GM19099 (cell line): Measurements from ENCODE around the gene THEMIS2.

ENCODE experiments used
- POLR2A ChIP-seq: IDR thresholded peaks from 3 replicates; pipeline ENCODE4 v1.6.1; 2011; ENCODE audit warnings: low read depth; ENCODE audit not compliant: insufficient read length; ENCODE audit errors: extremely low read depth

THEMIS2 gene

DNA sequence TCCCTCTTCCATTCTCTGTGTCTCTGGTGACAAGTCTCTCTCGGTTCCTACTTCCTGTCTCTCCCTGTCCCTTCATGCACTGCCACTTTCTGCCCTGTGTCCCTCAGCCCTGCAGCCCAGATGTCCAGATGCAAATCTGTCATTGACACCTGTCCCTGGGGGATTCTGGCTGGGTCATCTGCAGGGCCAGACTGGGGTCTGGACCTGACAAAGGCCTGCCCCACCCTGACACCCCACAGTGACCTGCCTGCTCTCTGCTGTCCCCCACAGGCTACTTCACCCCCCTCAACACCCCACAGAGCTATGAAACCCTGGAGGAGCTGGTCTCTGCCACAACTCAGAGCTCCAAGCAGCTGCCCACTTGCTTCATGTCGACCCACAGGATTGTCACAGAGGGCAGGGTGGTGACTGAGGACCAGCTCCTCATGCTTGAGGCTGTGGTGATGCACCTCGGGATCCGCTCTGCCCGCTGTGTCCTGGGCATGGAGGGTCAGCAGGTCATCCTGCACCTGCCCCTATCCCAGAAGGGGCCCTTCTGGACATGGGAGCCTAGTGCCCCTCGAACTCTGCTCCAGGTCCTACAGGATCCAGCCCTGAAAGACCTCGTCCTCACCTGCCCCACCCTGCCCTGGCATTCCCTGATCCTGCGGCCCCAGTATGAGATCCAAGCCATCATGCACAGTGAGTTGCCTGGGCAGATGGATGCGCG lies 7.2 kb downstream of the THEMIS2 start:
- no peak for TF ChIP-seq POLR2A

DNA sequence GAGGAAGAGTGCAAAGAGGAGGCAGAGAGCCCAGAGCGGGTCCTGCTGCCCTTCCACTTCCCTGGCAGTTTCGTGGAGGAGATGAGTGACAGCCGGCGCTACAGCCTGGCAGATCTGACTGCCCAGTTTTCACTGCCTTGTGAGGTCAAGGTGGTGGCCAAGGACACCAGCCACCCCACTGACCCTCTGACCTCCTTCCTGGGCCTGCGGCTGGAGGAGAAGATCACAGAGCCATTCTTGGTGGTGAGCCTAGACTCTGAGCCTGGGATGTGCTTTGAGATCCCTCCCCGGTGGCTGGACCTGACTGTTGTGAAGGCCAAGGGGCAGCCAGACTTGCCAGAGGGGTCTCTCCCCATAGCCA lies 10.2 kb downstream of the THEMIS2 start:
- no peak for TF ChIP-seq POLR2A

DNA sequence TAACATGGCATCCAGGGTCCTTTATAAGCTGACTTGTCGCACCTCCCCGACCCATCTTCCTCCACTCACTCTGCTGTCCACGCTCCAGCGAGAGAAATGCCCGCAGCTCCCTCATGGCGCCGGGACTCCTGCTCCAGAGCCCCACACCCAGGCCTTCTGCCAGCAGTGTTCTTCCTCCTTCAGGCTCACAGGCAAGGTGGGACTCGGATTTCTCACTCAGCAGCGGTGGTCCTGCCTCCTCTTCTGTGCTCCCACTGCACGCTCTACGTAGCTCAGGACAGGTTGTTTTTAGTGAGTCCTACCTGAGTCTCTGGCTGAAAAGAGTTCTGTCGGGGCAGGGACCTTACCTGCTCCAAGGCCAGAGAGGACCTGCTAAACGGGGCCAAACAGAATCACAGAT lies 11.2 kb downstream of the THEMIS2 start:
- peak; percentile 9 for TF ChIP-seq POLR2A

DNA sequence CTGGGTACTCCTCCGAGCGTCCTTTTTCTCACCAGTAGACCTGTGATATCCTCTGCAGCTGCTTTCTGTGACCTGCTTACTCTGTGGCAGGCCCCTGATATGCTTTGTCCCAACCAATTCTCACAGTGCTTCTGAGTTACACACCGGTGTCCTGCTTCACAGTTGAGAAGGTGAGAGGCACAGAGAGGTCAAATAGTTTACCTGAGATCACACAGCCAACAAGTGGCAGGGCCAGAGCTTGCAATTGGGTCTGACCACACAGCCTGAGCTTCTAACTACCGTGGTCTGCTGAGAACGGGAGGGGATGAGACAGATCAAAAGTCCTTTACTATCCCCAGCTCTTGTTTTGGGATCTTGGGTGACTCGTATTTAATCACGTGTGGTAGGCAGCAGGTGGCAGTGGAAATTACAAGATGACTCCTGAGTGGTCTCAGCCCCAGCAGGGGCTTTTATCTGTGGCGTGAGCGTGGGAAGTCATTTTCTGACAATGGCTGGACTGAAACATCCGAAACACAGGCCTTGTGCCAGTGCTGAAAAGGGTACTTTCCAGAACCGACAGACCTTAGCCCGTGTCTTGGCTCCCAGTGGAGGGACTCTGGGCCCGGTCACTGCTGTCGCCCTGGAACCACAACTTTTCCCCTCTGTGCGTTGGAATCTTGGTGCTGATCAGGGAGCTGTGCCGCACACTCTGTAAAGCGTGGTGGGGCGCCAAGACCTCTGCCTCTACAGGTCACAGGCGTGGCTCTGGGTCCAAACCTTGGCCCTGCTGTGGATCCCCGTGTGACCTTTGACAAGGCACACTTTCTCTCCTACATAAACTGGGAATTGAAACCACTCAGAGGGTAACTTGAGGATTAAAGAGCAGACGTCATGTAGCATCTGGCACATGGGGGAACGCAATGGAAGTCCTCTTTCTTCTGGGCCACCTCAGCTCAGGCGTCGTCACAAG lies 11.9 kb downstream of the THEMIS2 start:
- no peak for TF ChIP-seq POLR2A

DNA sequence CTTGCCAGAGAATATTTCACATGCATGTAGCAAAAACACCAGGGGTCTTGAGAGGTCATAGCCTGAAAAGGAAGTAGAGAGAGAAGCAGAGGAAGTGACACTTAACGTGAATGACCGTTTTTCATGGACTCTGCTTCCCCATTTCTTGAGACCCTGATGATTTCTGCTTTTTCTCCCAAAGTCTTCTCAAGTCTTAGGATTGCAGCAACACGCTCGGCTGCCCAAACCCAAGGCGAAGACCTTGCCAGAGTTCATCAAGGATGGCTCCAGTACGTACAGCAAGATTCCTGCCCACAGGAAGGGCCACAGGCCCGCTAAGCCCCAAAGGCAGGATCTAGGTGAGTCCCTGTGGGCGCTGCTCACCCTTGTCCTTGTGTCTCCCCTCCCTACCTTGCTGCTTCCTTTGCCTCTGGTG lies 12.8 kb downstream of the THEMIS2 start:
- TF ChIP-seq POLR2A: no peak

DNA sequence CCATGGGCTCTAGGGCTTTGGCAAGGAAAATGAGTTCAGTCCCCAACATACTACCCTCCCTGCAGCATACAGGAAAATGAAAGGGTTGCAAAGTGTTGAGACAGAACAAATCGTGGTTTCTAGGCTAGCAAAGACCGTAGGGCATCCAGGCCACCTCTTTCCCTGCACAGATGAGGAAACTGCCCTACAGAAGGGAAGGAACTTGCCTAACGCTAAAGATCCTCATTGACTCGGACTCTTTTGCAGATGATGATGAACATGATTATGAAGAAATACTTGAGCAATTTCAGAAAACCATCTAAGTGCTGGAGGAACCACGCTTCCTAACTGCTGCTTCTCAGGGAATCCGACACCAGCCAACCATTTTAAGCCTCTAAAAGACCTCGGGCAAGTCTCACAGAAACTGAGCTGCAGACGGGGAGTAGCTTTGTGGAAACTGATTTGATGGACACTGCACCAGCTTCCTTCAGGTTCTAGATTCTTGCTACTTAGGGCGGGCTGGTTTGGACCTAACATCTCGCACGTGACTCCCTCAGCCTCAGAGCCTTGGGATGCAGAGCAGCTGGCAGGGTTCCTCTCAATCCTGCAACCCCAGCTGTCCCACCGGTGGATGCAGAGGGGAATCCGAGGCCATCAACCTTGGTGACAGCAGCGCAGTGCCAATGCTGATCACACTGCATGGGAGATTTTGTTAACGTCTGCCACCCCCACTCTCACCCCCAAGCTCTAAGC lies 13.4 kb downstream of the THEMIS2 start:
- no peak for TF ChIP-seq POLR2A

DNA sequence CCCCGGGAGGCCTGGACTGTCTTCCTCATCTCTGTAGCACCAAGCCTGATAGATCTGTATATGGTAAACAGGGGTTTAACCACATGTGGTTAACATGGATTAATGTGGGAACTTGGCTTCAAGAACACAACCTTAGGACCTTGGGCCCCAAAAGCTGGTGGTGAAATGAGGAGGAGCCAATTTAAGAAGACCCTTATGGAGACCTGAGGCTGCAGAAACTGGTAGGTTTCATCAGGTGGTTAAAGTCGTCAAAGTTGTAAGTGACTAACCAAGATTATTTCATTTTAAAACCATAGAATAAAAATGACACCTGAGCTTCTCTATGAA lies 14.0 kb downstream of the THEMIS2 start:
- TF ChIP-seq POLR2A: no peak

DNA sequence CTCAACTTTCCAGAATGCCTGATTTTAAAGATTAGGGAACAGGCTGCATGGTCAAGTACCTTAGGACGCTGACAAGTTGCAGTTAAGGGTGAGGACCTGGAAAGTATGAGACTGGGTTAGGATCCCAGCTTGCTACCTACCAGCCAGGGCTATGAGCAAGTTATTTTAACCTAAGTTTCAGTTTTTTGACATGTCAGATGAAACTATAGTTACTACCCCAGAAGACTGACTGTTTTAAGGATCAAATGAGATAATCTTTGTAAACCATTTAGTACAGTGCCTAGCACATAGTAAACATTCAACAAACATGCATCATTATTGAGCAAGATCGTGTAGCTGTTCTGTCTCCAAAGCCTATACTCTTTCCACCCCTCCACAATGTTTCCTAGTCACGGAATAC lies 14.4 kb downstream of the THEMIS2 start:
- no peak for TF ChIP-seq POLR2A

DNA sequence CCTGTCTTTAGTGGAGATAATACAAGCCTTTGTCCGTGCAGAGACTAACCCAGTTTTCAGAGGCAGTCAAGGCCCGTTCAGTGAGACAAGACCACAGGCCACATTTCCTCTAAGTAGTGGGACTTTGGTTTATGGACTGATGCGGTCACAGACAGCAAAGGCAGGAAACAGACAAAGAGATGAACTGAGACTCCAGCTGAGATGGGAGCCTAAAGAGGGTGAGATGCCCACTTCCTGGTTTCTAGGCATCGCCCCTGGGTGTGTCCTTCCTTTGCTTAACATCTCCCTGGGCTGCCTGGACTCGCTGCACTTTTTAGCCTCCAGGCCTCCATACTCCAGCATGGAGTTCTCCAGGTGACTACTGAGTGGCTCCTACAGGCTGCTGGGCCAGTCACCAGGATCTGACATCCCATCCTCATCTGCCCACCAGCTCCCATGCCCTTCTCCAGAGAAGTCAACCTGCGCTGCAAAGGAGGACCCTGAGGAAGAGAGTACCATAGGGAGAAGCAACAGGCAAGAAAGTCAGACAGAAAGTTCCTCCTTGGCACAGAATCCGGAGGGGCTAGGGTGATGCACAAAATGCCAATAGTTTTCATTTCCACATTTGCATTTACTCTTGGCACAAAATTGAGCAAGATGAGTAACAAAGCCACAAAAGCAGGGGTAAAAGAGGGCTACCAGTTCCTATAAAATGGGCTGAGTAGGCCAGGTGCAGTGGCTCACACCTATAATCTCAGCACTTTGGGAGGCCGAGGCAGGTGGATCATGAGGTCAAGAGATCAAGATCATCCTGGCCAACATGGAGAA lies 15.1 kb downstream of the THEMIS2 start:
- peak; percentile 32 for TF ChIP-seq POLR2A

DNA sequence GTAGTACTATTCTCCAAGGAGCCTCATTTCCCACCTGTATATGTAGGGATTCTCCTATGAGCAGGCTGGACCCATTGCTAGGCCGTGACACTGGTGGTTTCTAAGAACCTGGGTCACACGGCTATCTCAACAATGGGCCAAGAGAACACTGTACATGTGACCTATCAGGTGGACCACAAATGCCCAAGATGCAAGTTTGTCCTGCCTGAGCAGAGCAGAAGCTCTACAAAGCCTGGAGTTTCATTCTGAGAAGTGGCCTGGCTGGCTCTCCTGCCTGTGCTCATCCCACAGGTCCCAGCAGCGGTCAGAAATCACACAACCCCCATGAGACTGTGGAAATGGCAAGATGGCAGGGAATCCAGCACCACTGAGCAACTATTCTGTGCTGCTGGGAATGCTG lies 17.2 kb downstream of the THEMIS2 start:
- TF ChIP-seq POLR2A: no peak

DNA sequence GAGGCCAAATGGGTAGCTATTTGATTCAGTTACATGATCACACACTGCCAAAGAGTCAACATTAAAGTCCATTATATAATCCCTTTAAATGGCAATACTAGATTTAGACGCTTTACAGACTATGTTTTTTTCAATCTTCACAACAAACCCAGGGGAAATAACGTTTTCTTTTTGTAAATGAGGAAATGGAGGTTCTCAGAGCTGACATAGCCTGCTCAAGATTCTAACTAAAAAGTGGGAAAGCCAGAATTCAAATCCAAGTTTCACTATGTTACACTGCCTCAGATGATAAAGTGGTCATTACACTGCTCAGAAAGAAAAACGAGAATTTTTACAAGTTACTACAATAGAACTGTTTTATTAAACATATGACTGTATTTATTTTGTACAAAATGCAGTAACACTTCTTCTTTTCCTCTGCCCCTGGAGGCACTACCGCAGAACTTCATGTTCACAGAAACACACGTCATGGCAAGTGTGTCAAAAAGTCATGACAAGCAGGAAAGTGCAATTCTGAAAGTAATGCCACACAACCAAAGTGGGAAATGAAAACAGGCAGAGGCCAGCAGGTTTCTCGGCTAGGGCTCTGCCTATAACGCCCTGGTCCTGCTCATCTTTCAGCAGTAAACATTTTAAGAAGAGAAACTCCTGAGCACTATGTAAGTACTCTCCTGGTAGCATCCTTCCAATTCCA lies 19.0 kb downstream of the THEMIS2 start:
- no peak for TF ChIP-seq POLR2A

DNA sequence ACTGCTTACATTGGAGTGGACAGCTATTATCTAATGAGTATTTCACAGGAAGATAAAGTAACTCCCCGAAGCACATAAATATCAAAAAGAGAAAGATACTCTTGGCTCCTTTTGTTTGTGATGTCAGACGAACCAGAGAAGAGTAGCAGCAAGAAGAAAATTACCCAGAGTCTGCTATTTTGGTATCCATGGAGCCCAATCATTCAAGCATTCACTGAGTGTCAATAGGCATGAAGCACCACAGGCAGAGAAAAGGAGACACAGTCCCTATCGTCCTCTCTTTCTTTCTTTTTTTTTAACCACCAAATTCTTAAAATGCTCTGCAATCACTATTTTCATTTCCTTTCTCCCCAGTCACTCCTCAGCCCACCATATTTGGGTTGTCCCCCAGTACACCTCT lies 22.2 kb downstream of the THEMIS2 start:
- TF ChIP-seq POLR2A: no peak

DNA sequence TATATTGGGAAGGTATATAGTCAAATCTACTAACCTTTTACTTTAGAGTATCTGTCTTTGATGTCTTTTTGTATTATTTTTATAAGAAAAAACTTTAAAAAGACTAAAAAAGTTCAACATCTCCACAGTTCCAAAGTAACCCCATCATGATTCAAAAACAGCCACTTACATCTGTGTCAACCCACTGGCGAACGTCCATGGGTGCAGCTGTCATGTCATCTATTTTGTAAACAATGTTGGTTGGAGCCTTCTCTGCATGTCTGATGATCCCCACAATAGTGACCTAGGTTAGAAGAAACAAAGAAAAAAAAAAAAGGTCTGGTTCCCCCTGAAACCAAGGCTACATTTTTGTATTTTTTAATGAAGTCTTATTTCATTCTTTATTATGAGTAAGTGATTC lies 34.4 kb downstream of the THEMIS2 start:
- TF ChIP-seq POLR2A: no peak

DNA sequence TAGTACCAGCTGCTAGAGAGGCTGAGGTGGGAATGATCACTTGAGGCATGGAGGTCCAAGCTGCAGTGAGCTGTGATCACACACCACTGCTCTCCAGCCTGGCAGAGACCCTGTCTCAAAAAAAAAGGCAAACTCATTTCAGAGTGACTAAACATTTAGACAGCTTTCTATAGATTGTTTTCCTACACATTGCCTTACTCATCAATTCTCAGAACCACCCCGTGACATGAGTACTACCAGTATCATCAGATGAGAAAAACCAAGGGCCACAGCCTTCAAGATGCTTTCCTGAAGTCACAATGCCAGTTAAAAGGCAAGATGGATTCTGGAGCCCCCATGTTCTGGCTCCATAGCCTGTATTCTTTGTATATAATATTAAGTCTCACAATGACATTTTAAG lies 40.1 kb downstream of the THEMIS2 start:
- no peak for TF ChIP-seq POLR2A
